COLO668 (cell line): ENCODE results near the gene ACSF3.

Experiments used
- DNase-seq: peaks from one replicate; lab custom pipeline; 2025; ENCODE audit not compliant: unreplicated experiment; lab: John Stamatoyannopoulos, UW

Gene ACSF3

GRCh38 chr16:89108416-89108815 lies 14.8 kb downstream of the ACSF3 start:
- DNase-seq = no peak

DNA sequence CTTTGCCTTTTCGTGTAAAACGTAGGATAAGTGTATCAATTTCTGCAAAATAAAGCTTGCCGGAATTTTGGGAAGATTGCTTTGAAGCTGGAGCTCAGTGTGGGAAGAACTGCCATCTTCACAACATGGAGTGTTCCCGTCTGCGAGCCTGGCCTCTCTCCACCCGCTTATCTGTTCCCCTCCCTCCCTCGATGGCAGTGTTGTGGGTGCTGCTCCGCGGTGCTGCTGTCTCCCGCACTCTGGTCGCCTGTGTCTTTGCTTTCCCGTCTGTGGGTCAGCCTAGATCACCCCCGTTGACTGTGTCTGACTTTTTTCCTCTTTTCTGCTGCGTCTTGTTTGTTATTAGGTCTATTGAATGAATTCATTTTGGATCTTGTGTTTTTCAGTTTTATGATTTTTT lies 17.0 kb downstream of the ACSF3 start:
- DNase-seq = no peak

DNA sequence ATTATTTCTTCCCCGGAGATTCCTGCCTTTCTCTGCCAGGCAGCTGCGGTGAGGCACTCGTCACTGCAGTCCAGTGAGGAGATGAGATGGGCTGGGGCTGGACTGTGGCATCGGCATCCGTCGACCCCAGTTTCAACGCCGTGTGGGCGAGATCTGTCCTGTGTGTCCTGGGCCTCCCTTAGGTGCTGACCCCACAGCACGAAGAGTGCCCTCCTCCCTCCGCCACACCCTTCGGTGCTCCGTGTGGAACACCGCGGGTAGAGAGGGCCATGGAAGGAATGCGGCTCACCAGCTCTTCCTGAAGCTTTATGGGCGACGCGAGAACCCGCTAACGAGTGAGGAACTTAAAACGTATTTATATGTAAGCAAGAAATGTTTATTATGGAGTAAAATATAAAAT lies 17.6 kb downstream of the ACSF3 start:
- DNase-seq = no peak

GRCh38 chr16:89112377-89113151 lies 18.9 kb downstream of the ACSF3 start:
- no peak for DNase-seq

- no peak for DNase-seq
These were observed 19.5 kb downstream of the ACSF3 start for GRCh38 chr16:89113152-89113547.

DNA sequence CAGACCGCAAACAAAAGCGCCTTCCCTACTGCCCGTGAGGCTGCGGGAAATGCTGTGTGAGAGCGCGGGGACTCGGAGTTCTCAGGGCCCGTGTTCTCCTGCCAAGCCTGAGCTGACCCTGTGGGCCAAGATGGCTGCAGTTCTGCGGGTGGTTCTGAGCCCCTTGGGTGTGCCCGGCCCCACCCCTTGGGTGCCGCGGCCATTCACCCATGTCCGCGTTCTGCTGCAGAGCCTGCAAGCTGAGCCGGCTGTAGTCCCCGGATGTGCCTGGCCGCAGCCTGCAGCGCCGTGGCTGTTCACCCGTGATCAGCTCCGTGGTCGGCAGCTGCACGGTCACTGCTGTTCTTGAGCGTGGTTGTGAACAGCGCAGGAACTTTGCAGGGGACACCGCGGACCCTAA lies 20.0 kb downstream of the ACSF3 start:
- no peak for DNase-seq

- DNase-seq = no peak
These were observed 20.7 kb downstream of the ACSF3 start for GRCh38 chr16:89114159-89114981.

DNA sequence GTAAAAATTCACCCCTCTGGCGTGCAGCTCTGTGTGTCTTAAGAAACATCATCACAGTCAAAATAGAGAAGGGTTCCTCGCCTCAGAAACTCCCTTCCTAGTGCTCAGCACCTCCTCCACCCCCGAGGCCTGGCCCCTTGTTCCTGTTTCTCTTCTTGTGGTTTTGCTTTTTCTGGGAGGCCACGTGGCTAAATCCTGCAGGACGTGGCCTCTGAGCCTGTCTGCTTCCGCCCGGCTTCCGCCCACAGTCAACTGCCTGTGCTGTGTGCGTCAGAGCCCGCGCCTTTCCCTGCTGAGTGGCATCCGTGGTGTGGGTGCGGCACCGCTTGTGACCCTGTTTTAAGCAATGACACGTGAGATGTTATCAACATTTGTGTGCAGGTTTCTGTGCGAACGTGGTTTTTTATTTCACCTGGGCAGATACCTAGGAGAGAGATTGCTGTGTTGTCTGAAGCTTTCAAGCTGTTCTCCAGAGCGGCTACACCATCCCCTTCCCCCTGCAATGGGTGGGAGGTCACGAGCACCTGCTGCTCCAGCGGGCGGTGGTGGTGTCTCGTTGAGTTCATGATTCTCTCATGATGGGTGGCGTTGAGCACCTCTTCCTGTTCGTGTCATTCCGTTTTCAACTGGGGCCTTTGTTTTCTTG lies 21.7 kb downstream of the ACSF3 start:
- DNase-seq = no peak

DNA sequence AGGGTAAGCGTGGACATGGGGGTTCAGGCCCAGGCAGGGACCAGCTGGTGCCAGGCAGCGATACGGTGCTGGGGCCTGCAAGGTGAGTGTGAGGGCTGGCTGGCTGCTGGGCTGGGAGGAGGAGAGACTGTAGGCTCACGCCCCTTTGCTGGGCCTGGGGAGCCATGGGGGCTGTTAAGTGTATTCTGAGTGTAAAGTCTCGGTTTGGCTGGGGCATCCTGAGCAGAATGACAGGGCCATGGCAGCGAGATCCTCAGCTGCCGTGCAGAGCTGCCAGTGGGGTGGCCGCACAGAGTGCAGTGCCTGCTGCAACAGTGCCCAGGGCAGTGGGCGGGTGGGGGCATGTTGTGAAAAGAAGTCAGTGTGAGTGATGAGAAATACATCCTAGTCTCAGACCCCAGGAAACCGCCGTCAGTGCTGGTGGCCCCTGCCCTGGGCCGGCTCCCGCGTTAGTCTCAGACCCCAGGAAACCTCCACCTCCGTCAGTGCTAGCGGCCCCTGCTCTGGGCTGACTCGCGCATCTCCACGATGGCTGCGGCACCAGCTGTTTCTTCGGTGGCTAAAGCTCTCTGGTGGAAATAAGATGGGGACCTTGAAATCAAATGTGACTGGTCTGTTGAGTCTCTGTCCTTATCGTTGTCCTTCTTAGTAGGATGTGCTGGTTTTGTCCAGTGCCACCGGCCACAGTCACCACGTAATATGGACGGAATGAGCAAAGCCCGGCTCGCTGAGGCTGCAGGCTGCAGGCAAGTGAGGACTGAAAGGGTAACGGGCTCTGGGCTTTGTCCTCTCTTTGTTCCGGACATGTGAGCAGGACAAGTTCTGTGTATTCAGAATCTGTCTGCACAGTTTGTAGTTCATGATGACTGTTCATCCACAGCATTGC lies 22.9 kb downstream of the ACSF3 start:
- no peak for DNase-seq

- DNase-seq = no peak
These were observed 23.7 kb downstream of the ACSF3 start for GRCh38 chr16:89117227-89117974.

- DNase-seq = no peak
These were observed 24.3 kb downstream of the ACSF3 start for GRCh38 chr16:89117975-89118289.

DNA sequence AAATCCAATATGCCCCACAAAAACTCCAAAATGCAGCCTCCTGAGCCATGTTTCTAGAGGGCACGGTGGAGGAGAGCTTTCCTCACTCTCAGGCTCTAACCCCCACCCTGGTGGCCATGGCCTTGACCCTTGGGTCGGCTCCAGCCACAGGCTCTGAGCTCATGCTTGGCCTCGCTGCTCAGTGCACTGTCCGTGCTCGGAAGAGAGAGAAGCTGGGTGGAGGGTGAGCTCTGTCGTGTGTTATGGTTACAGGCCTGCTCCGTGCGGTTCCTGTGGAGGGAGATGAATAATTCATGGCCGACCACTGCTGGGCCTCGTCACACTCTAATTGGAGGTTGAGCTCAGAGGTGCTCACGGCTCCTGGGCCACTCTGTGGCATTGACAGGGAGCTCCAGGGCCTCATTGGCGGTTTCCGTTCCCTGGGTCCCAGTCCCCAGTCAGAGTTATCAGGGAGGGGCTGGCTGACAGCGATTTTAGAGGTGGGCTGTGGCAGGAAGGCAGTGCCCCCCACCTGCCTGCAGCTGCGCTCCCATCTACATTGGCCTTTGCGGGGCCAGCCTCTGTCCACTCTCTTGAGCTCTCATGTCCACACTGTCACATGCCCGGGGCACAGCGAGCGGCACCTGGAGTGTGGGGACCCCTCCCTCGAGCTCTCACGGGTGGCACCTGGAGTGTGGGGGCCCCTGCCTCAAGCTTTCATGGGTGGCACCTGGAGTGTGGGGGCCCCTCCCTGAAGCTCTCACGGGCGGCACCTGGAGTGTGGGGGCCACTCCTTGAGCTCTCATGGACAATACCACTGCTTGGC lies 24.9 kb downstream of the ACSF3 start:
- no peak for DNase-seq

DNA sequence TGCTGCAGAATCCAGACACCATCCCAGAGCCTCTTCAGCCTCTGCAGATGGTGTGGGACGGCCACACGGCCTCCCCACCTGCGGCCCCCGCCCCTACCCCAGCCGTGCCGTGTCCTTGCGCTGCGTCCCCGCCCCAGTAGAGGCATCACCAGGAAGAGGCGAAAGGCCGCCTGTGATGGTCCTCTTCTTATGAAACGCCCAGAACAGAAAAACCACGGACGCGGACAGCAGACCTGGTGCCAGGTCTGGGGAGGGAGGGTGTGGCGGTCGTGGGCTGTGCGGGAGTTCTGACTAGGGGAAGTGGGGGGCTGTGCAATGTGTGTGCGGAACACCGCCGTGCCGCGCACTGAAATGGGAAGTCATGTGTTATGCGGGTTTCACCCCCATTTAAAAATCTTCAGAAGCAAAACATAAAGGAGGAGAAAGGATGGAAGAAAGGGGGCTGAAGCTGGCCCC lies 25.5 kb downstream of the ACSF3 start:
- DNase-seq = no peak

DNA sequence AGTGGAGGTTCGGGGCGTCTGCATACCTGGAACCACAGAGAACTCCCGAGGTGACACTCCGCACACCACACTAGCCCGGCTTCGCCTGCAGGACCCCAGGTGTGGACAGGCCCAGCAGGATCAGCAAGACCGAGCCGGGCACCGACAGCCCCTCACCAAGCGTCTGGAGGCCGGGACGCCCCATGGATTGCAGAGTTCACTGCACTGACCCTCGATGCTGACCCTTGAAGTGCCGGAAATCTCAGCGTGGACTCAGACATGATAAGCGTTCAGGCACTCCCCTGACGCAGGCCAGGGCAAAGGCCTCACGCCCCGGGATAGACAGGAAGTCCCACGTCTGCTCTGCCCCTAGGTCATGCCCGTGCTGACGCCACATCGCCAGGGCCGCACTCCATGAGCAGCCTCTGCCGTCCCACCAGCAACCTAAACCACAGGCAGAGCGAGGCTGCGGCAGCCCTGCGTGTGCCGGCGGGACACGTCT lies 26.0 kb downstream of the ACSF3 start:
- no peak for DNase-seq

- DNase-seq = no peak
These were observed 26.6 kb downstream of the ACSF3 start for GRCh38 chr16:89120281-89120680.

GRCh38 chr16:89120921-89121351 lies 27.3 kb downstream of the ACSF3 start:
- DNase-seq = no peak

DNA sequence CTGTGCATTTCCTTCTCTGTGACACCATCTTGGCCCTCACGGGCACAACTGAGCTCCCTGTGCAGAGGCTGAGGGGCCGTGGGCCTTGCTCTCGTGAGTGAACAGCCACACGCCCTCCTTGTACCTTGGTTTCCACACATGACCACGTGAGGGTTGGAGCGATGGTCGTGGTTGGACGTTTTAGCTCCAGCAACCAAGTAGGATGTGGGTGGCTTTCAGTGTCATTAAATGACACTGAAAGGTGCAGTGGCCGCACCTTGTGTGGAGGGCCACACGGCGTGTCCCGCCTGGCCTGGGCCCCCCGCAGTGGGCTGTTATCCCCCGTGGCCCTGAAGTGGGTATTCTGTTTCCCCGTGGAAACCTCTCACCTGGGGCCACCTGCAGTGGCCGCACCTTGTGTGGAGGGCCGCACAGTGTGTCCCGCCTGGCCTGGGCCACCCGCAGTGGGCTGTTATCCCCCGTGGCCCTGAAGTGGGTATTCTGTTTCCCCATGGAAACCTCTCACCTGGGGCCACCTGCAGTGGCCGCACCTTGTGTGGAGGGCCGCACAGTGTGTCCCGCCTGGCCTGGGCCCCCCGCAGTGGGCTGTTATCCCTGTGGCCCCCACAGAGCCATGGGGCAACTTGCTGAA lies 28.2 kb downstream of the ACSF3 start:
- no peak for DNase-seq

DNA sequence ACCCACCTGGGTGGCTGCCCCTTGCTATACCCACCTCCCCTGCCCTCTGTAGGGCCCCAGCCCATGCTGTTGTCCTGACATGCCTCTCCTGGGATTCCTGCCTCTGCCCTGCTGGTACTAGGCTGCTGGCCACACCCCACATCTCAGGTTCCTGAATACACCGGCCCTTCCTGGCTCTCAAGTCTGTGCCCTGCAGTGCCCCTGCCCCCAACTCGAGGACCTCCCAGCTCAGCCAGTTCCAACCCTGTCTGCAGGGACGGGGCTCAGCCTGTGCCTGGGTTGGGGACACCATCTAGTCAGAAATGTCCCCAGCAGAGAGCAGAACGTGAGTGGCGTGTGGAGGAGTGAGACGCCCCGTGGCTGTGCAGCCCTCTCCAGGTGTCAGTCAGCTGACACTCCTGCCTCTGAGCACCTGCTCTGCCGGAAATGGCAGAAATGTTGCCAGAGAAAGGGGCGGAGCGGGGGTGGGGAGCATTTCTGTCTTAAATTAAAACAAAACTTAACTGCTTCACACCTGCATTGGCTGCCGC lies 28.7 kb downstream of the ACSF3 start:
- DNase-seq = peak; percentile 89
